Esophagus (tissue), 2 donors: ENCODE results near the gene FAT1. TPM values are rescaled to one million over a fixed set of nuclear protein-coding genes. Genes with fewer than 3 reads are reported as not detected.
A peak's percentile ranks its signal among the peaks of the same experiment; 100 is the strongest.

Experiments
- H3K27ac ChIP-seq, 2 donors: one replicate each; pipeline ENCODE4 v1.5.1; 2013; ENCODE audit warnings: low read depth in 2 of 2, mild to moderate bottlenecking in 2 of 2, inconsistent platforms in 1 of 2, low read length in 1 of 2, moderate library complexity in 1 of 2
- H3K27me3 ChIP-seq, 2 donors: one replicate each; pipeline ENCODE4 v1.6.1; 2013; ENCODE audit warnings: low read length in 2 of 2, control low read depth in 1 of 2, mild to moderate bottlenecking in 1 of 2; ENCODE audit not compliant: insufficient read depth in 2 of 2, control insufficient read depth in 1 of 2
- H3K36me3 ChIP-seq, 2 donors: one replicate each; pipeline ENCODE4 v1.6.1; 2013; ENCODE audit warnings: low read length in 1 of 2; ENCODE audit not compliant: control insufficient read depth in 2 of 2, insufficient read depth in 2 of 2
- H3K4me1 ChIP-seq, 2 donors: one replicate each; pipeline ENCODE4 v1.6.1; 2013; ENCODE audit warnings: low read length in 1 of 2; ENCODE audit not compliant: control insufficient read depth in 2 of 2, insufficient read depth in 2 of 2
- H3K4me3 ChIP-seq, 2 donors: one replicate each; pipeline ENCODE4 v1.5.1; 2013; ENCODE audit warnings: low read length in 2 of 2, mild to moderate bottlenecking in 2 of 2, low read depth in 1 of 2, moderate library complexity in 1 of 2
- H3K9me3 ChIP-seq, 2 donors: one replicate each; pipeline ENCODE4 v1.6.1; 2013; ENCODE audit warnings: mild to moderate bottlenecking in 2 of 2, low read depth in 1 of 2, low read length in 1 of 2, moderate library complexity in 1 of 2; ENCODE audit not compliant: control insufficient read depth in 2 of 2, insufficient read depth in 1 of 2
- WGBS, 2 donors: extraction: QIAGEN DNeasy Blood & Tissue Kit; methylation state at CpG; one replicate each; pipeline ENCODE4 v1.1.7; 2013; 5-methylcytosine and 5-hydroxymethylcytosine counted together
- polyA plus RNA-seq, 2 donors: library from polyadenylated mRNA; stranded (reverse); fragments of 200-250 nt; gene quantifications; one replicate each; pipeline ENCODE4 v1.2.3, GENCODE V29; 2013
- donor health status: healthy with polysubstance abuse.
- donor health status: Bipolar disorder and iron deficiency.

FAT1 gene
- polyA plus RNA-seq, 2 donors: 11.5 to 21.0 TPM

GRCh38 chr4:186657764-186658163, 65.9 kb downstream of the FAT1 start:
- Histone ChIP-seq H3K27me3 (no peaks in the 10 kb centered on the region), H3K4me3 (no peak overlapping the region), H3K36me3 (peaks cover 0 to 6% of the 10 kb centered on the region in 2 donors), H3K4me1 (no peaks in the 10 kb centered on the region), H3K9me3 (no peaks in the 10 kb centered on the region), H3K27ac (no peak overlapping the region)
- WGBS, 2 donors: 51 to 52% methylated on average over 4 of the region's 4 CpGs

- Histone ChIP-seq H3K27me3 (no peaks in the 10 kb centered on the region), H3K4me1 (no peaks in the 10 kb centered on the region), H3K27ac (no peak overlapping the region), H3K9me3 (no peaks in the 10 kb centered on the region), H3K4me3 (no peak overlapping the region), H3K36me3 (no peaks in the 10 kb centered on the region)
- 83 to 87% methylated on average over 3 of the region's 3 CpGs for WGBS, 2 donors
Observed at GRCh38 chr4:186653969-186654368, 69.7 kb downstream of the FAT1 start.

- no peak overlapping the region for H3K27ac ChIP-seq
- 57 to 58% methylated on average over 21 of the region's 21 CpGs for WGBS, 2 donors
- H3K27me3 ChIP-seq: no peaks in the 10 kb centered on the region
- no peaks in the 10 kb centered on the region for H3K36me3 ChIP-seq
- peak overlapping the region; percentile 4 to 33 for H3K4me3 ChIP-seq
- H3K4me1 ChIP-seq: no peaks in the 10 kb centered on the region
- H3K9me3 ChIP-seq: no peaks in the 10 kb centered on the region
Observed at GRCh38 chr4:186651624-186652023, 72.0 kb downstream of the FAT1 start.

- WGBS, 2 donors: 77 to 90% methylated on average over 5 of the region's 5 CpGs
- H3K4me3 ChIP-seq: no peak overlapping the region
- no peaks in the 10 kb centered on the region for H3K27me3 ChIP-seq
- H3K9me3 ChIP-seq: no peaks in the 10 kb centered on the region
- H3K27ac ChIP-seq: no peak overlapping the region
- no peaks in the 10 kb centered on the region for H3K36me3 ChIP-seq
- no peaks in the 10 kb centered on the region for H3K4me1 ChIP-seq
Observed at GRCh38 chr4:186651181-186651603, 72.5 kb downstream of the FAT1 start.

GRCh38 chr4:186650401-186651180, 73.1 kb downstream of the FAT1 start:
- Histone ChIP-seq H3K27ac (no peak overlapping the region), H3K9me3 (no peaks in the 10 kb centered on the region), H3K27me3 (no peaks in the 10 kb centered on the region), H3K36me3 (no peaks in the 10 kb centered on the region), H3K4me3 (no peak overlapping the region), H3K4me1 (no peaks in the 10 kb centered on the region)
- 75 to 97% methylated on average over 3 of the region's 3 CpGs for WGBS, 2 donors

- Histone ChIP-seq H3K9me3 (no peaks in the 10 kb centered on the region), H3K27ac (no peak overlapping the region), H3K4me3 (no peak overlapping the region), H3K36me3 (no peaks in the 10 kb centered on the region), H3K4me1 (no peaks in the 10 kb centered on the region), H3K27me3 (no peaks in the 10 kb centered on the region)
- 84 to 87% methylated on average over 4 of the region's 4 CpGs for WGBS, 2 donors
Observed at GRCh38 chr4:186647821-186648220, 75.8 kb downstream of the FAT1 start.

DNA sequence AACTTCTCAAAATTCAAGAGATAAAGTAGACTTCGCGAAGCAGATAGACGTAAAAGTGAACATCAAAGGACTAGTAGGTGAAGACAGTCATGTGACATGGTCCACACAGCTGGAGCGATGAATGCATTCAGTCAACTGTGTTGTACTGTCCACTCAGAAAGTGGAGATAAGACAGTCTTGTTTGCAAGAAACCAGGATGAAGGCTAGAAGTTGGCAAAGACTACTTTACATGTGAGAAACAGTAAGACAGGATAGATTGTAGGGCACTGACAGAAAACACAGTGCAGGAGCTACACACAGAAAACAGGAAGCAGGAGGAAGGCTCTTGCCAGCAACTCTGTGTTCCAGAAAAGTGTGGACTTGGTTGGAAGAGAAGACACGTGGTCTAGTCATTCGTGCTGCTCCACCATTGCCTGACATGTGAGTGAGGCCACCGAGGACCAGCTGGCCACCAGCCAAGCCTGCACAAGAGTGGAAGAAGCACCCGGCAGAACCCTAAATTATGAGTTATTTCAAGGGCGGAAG, 78.9 kb downstream of the FAT1 start:
- WGBS, 2 donors: 78 to 81% methylated on average over 9 of the region's 9 CpGs
- H3K27ac ChIP-seq: peak overlapping the region in 1 of 2 donors; percentile 4

DNA sequence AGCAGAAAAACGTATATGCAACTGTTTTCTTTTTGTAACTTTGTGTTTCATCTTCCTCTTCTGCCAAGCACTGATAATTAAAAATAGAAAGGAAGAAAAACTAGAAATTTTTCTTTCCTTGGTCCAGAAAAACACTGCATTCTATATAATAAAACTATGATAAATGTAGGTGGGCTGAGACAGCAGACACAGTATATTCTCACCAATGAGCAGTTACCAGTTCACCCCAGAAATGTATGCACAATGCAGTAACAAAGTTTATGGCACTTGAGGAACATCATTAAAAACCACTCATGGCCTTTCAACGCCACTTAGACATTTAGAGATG, 79.4 kb downstream of the FAT1 start:
- no peak overlapping the region for H3K4me3 ChIP-seq
- H3K27me3 ChIP-seq: no peaks in the 10 kb centered on the region
- no peaks in the 10 kb centered on the region for H3K4me1 ChIP-seq
- no peaks in the 10 kb centered on the region for H3K9me3 ChIP-seq
- H3K36me3 ChIP-seq: no peaks in the 10 kb centered on the region
- WGBS, 2 donors: 40 to 53% methylated on average over 2 of the region's 2 CpGs
- H3K27ac ChIP-seq: no peak overlapping the region

More for the DNA sequence above, 78.9 kb downstream of the FAT1 start:
- Histone ChIP-seq H3K4me3 (no peak overlapping the region), H3K4me1 (no peaks in the 10 kb centered on the region), H3K9me3 (no peaks in the 10 kb centered on the region), H3K36me3 (no peaks in the 10 kb centered on the region), H3K27me3 (no peaks in the 10 kb centered on the region)

DNA sequence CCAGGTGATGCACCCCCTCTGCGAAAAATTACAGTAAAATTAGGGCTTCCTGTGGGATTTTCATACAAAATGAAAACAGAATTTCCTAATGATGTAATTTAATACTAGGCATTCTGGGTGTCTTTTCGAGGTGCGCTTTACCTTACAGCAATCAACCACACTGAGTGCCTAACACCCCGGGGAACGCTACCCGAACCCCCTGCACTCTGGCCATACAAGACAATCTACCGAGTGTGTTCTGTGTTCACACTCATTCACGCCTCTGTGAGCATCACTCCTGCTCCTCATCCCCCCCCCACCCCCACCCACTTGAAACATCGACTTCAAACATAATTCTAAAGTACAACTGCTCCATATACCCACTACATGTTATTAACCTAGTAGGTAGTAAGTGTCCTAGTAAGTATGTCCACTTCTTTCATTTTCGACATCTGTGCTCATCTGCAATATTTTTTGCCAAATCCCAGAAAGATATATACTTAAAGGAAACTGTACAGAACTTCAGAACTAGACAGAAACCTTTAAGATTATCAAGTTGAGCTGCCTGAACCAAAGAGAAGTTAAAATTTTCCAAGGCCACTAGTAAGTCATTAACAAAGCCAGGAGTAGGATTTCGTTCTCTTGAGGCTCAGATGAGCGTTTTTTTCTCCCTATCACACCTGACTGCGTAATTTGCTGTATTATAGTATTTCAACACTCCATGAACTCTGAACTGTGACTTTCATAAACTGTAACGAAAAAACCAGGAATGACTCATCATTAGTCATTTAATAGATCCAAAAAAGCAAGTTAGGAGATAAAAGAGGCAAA, 80.0 kb downstream of the FAT1 start:
- H3K27ac ChIP-seq: no peak overlapping the region
- H3K36me3 ChIP-seq: no peaks in the 10 kb centered on the region
- no peaks in the 10 kb centered on the region for H3K9me3 ChIP-seq
- H3K4me3 ChIP-seq: no peak overlapping the region
- H3K27me3 ChIP-seq: no peaks in the 10 kb centered on the region
- H3K4me1 ChIP-seq: no peaks in the 10 kb centered on the region
- 67 to 74% methylated on average over 14 of the region's 14 CpGs for WGBS, 2 donors
